ENCODE data around the gene TECPR2.

GRCh38 chr14:102498678-102499265 lies 136.0 kb downstream of the TECPR2 start:
- TF ChIP-seq POLR2AphosphoS5 (IDR thresholded peaks at IDR 0.05; ENCODE audit: low read depth, low read length) (no peak), TAF1 (IDR thresholded peaks at IDR 0.05; ENCODE audit: borderline replicate concordance, low read depth, low read length) (no peak)

Data from GM12892 (cell line).